ENCODE results near the gene TLR5. TPM values are rescaled to one million over a fixed set of nuclear protein-coding genes. Genes with fewer than 3 reads are reported as not detected.

The TLR5 gene
- total and polyA plus RNA-seq, 2 donors (not counting 1 experiment from before 2014, with no cell fraction given), result 0.17 to 0.19 TPM

- no peak overlapping the region for H3K4me3 ChIP-seq (replicated peaks in 1 of 4; ENCODE audit: control extremely low read depth in 1 of 4, insufficient read depth in 1 of 4, low read depth in 3 of 4, low read length in 4 of 4)
Observed at GRCh38 chr1:223180731-223181321, 37.8 kb upstream of the TLR5 start.

GRCh38 chr1:223179786-223180185 is 36.7 kb upstream of the TLR5 start:
- H3K9me3 ChIP-seq (ENCODE audit: control insufficient read depth, insufficient read depth, low read depth, low read length), result no peaks in the 10 kb centered on the region
- H3K27me3 ChIP-seq (ENCODE audit: control insufficient read depth, insufficient read depth, low read length), result no peaks in the 10 kb centered on the region
- H3K79me2 ChIP-seq (ENCODE audit: control insufficient read depth, insufficient read depth, low read length), result no peaks in the 10 kb centered on the region
- no peak overlapping the region for H3K4me3 ChIP-seq (replicated peaks in 1 of 4; ENCODE audit: control extremely low read depth in 1 of 4, insufficient read depth in 1 of 4, low read depth in 3 of 4, low read length in 4 of 4)
- no peaks in the 10 kb centered on the region for H4K20me1 ChIP-seq (ENCODE audit: control insufficient read depth, extremely low read depth, insufficient read depth, low read length)
- no peaks in the 10 kb centered on the region for H3K4me1 ChIP-seq (ENCODE audit: control insufficient read depth, extremely low read depth, insufficient read depth, low read length)
- H3K36me3 ChIP-seq (ENCODE audit: control insufficient read depth, insufficient read depth, low read length), result no peaks in the 10 kb centered on the region
- no peak overlapping the region for H3K4me2 ChIP-seq (ENCODE audit: extremely low read depth, insufficient read depth, low read length)
- no peak overlapping the region for H2AFZ ChIP-seq (ENCODE audit: low read length)
- DNase-seq (ENCODE audit: low read depth in 2 of 2), result no peak
- TF ChIP-seq EZH2 (IDR thresholded peaks at IDR 0.05; ENCODE audit: low read length, missing control alignments) (no peak), CTCF (conservative IDR thresholded peaks at IDR 0.05 in 1 of 2, IDR thresholded peaks at IDR 0.05 in 1 of 2; ENCODE audit: low read depth in 1 of 2, low read length in 2 of 2) (no peak)
- H3K27ac ChIP-seq (ENCODE audit: insufficient read depth, low read length), result no peak overlapping the region
- H3K9ac ChIP-seq (ENCODE audit: insufficient read depth, low read length), result no peak overlapping the region

More at GRCh38 chr1:223180731-223181321, 37.8 kb upstream of the TLR5 start:
- no peak overlapping the region for H3K9ac ChIP-seq (ENCODE audit: insufficient read depth, low read length)
- H3K4me2 ChIP-seq (ENCODE audit: extremely low read depth, insufficient read depth, low read length), result no peak overlapping the region
- H3K27ac ChIP-seq (ENCODE audit: insufficient read depth, low read length), result no peak overlapping the region
- peak; percentile 5 to 74 for DNase-seq (ENCODE audit: low read depth in 2 of 2)
- no peak overlapping the region for H2AFZ ChIP-seq (ENCODE audit: low read length)
- no peaks in the 10 kb centered on the region for H3K27me3 ChIP-seq (ENCODE audit: control insufficient read depth, insufficient read depth, low read length)
- no peak for TF ChIP-seq CTCF (conservative IDR thresholded peaks at IDR 0.05 in 1 of 2, IDR thresholded peaks at IDR 0.05 in 1 of 2; ENCODE audit: low read depth in 1 of 2, low read length in 2 of 2)
- TF ChIP-seq EZH2 (IDR thresholded peaks at IDR 0.05; ENCODE audit: low read length, missing control alignments), result no peak
- no peaks in the 10 kb centered on the region for H3K36me3 ChIP-seq (ENCODE audit: control insufficient read depth, insufficient read depth, low read length)
- no peaks in the 10 kb centered on the region for H4K20me1 ChIP-seq (ENCODE audit: control insufficient read depth, extremely low read depth, insufficient read depth, low read length)
- H3K9me3 ChIP-seq (ENCODE audit: control insufficient read depth, insufficient read depth, low read depth, low read length), result no peaks in the 10 kb centered on the region
- H3K79me2 ChIP-seq (ENCODE audit: control insufficient read depth, insufficient read depth, low read length), result no peaks in the 10 kb centered on the region
- no peaks in the 10 kb centered on the region for H3K4me1 ChIP-seq (ENCODE audit: control insufficient read depth, extremely low read depth, insufficient read depth, low read length)

GRCh38 chr1:223179280-223179679 is 36.2 kb upstream of the TLR5 start:
- Histone ChIP-seq H3K9me3 (ENCODE audit: control insufficient read depth, insufficient read depth, low read depth, low read length) (no peaks in the 10 kb centered on the region), H4K20me1 (ENCODE audit: control insufficient read depth, extremely low read depth, insufficient read depth, low read length) (no peaks in the 10 kb centered on the region), H3K9ac (ENCODE audit: insufficient read depth, low read length) (no peak overlapping the region), H3K27me3 (ENCODE audit: control insufficient read depth, insufficient read depth, low read length) (no peaks in the 10 kb centered on the region), H3K4me2 (ENCODE audit: extremely low read depth, insufficient read depth, low read length) (no peak overlapping the region), H3K4me1 (ENCODE audit: control insufficient read depth, extremely low read depth, insufficient read depth, low read length) (no peaks in the 10 kb centered on the region), H2AFZ (ENCODE audit: low read length) (no peak overlapping the region), H3K4me3 (replicated peaks in 1 of 4; ENCODE audit: control extremely low read depth in 1 of 4, insufficient read depth in 1 of 4, low read depth in 3 of 4, low read length in 4 of 4) (no peak overlapping the region), H3K79me2 (ENCODE audit: control insufficient read depth, insufficient read depth, low read length) (no peaks in the 10 kb centered on the region), H3K36me3 (ENCODE audit: control insufficient read depth, insufficient read depth, low read length) (no peaks in the 10 kb centered on the region), H3K27ac (ENCODE audit: insufficient read depth, low read length) (no peak overlapping the region)
- DNase-seq (ENCODE audit: low read depth in 2 of 2), result no peak
- TF ChIP-seq EZH2 (IDR thresholded peaks at IDR 0.05; ENCODE audit: low read length, missing control alignments) (no peak), CTCF (conservative IDR thresholded peaks at IDR 0.05 in 1 of 2, IDR thresholded peaks at IDR 0.05 in 1 of 2; ENCODE audit: low read depth in 1 of 2, low read length in 2 of 2) (no peak)
